LNCAP (cell line): Measurements from ENCODE around the gene DDAH1.

Experiments used
- CTCF ChIP-seq: fragments of 450-650 bp; IDR thresholded peaks from 2 replicates; pipeline ENCODE4 v1.5.1; 2017; ENCODE audit warnings: mild to moderate bottlenecking

DDAH1 gene

GRCh38 chr1:85465099-85465785, at the start of gene DDAH1:
Gene DDAH1 (minus strand): TSS chr1:85465159. CDS start chr1:85465045, 114 bp downstream.
- no peak for TF ChIP-seq CTCF

- TF ChIP-seq CTCF: no peak
These were observed 39.5 kb upstream of the DDAH1 start for GRCh38 chr1:85504417-85504816.

- peak; percentile 66 for TF ChIP-seq CTCF
These were observed 37.7 kb upstream of the DDAH1 start for GRCh38 chr1:85502625-85503083.

GRCh38 chr1:85502171-85502570, 37.2 kb upstream of the DDAH1 start:
- no peak for TF ChIP-seq CTCF

GRCh38 chr1:85501355-85501898, 36.5 kb upstream of the DDAH1 start:
- TF ChIP-seq CTCF: no peak

- no peak for TF ChIP-seq CTCF
These were observed 32.1 kb upstream of the DDAH1 start for GRCh38 chr1:85496941-85497582.

GRCh38 chr1:85495556-85495955, 30.6 kb upstream of the DDAH1 start:
- TF ChIP-seq CTCF: no peak
